ENCODE measurements around the gene LY6G6F.
"Not testable (repeated sequence)": the region's sequence is repeated elsewhere in the genome, so short reads cannot be mapped to it uniquely, and the experiment has no call there.

Gene LY6G6F

DNA sequence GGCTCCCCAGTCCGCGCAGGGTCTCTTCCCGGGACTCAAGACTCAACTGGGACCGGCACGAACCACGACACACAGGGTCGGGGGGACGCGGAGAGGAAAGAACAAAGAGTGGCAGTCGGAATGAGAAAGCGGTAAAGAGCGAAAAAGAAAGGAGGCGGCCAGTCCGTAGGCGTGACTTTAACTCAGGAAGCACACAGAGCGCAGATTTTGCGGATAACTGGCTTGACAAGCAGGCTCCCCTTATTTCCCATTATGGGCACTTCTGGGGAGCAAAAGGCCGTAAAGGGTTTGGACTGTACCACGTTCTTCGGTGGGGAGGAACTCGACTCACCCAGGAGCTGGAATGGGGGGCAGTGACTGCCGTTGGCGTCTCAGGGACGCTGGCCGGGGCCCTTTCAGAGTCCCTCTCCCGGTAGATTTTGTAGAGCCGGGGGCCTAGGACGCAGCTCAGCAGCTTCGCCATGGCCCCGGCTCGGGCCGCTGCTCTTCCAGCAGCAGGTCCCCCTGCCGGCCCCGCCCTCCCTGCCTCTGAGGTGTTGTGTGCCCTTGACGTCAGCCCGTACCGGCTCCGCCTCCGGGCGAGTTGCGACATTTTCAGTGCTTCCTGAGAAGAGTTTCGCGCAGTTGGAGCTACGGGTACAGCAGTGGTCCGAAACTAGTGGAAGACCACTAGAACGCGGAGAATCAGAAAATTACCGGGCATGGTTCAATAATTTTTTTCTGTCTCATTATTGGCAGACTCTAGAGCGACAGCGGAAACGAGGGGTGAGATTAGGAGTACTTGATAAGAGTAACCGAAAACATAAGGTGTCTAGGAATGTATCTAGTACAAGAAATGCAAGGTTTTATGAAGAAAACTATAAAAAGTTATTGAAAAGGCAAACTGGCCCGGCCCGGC is 3.6 kb upstream of the LY6G6F start, which contains the start of gene ABHD16A:
ABHD16A (minus strand) TSS at position 506 of the 898 bp plus-strand sequence; CDS start at position 463, 43 bp downstream.
- DNase-seq (ENCODE audit: low read depth, low spot score): peak; percentile 91

GRCh38 chr6:31705931-31706330 is 735 bp upstream of the LY6G6F start:
- no peak for DNase-seq (ENCODE audit: low read depth, low spot score)

DNA sequence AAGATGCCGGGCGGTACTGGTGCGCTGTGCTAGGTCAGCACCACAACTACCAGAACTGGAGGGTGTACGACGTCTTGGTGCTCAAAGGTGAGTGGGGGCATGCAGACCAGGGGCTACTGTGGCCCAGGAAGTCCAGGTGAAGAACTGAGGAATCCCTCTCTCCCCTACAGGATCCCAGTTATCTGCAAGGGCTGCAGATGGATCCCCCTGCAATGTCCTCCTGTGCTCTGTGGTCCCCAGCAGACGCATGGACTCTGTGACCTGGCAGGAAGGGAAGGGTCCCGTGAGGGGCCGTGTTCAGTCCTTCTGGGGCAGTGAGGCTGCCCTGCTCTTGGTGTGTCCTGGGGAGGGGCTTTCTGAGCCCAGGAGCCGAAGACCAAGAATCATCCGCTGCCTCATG is 1.0 kb downstream of the LY6G6F start:
- no peak for DNase-seq (ENCODE audit: low read depth, low spot score)

DNA sequence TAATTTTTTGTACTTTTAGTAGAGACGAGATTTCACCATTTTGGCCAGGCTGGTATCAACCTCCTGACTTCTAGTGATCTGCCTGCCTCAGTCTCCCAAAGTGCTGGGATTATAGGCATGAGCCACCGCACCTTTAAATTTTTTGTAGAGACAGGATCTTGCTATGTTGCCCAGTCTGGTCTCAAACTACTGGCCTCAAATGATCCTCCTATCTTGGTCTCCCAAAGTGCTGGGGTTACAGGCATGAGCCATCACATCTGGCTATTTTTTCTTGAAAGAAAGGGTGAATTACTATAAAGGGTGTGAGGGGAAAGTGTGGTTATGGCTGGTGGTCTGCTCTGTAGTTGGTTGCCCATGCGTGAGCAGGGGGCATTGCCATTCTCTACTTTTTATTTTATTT is 1.6 kb downstream of the LY6G6F start:
- DNase-seq (ENCODE audit: low read depth, low spot score): no peak

GRCh38 chr6:31709157-31709556 is 2.5 kb downstream of the LY6G6F start:
- DNase-seq (ENCODE audit: low read depth, low spot score): not testable (repeated sequence)

- DNase-seq (ENCODE audit: low read depth, low spot score): no peak
These were observed 4.0 kb downstream of the LY6G6F start for GRCh38 chr6:31710523-31711219.

- no peak for DNase-seq (ENCODE audit: low read depth, low spot score)
These were observed 4.6 kb downstream of the LY6G6F start for GRCh38 chr6:31711233-31711632.

DNA sequence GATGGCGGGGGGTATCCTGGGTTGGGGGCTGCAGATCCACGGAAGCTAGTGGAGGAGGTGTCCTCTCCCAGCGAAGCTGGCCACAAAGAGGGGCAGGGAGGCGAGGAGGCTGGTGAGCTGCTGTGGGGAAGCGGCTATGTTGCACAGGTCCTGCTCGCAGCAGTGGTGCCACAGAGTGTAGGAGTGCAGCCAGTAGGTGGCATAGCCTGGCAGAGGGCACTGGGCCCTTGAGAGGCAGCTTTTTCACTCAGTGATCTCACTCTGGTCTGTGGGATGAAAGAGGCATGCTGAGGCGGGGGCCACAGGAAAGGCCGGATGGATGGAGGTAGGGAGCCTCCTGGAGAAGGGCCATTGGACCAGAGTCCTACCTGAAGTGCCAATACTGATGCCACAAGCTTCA is 5.6 kb downstream of the LY6G6F start:
- no peak for DNase-seq (ENCODE audit: low read depth, low spot score)

DNA sequence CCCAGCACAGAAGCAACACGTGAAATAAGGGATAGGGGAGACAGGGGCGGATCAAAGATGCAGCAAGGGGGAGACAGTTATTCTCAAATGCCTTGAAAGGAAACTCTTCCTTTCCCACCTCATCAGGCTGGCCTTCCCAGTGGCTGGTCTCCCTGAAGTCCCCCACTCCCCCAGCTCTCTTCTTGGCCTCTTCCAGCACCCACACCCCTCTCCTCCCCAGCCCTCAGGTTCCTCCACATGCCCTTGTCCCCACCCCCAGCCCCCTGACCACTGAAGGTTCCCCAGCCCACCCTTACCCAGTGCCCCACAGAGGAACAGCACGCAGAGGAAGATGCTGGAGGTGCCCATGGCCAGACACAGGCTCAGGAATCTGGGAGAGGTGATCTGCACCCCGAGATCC is 6.8 kb downstream of the LY6G6F start:
- no peak for DNase-seq (ENCODE audit: low read depth, low spot score)

- DNase-seq (ENCODE audit: low read depth, low spot score): no peak
These were observed 7.5 kb downstream of the LY6G6F start for GRCh38 chr6:31713991-31714684.

DNA sequence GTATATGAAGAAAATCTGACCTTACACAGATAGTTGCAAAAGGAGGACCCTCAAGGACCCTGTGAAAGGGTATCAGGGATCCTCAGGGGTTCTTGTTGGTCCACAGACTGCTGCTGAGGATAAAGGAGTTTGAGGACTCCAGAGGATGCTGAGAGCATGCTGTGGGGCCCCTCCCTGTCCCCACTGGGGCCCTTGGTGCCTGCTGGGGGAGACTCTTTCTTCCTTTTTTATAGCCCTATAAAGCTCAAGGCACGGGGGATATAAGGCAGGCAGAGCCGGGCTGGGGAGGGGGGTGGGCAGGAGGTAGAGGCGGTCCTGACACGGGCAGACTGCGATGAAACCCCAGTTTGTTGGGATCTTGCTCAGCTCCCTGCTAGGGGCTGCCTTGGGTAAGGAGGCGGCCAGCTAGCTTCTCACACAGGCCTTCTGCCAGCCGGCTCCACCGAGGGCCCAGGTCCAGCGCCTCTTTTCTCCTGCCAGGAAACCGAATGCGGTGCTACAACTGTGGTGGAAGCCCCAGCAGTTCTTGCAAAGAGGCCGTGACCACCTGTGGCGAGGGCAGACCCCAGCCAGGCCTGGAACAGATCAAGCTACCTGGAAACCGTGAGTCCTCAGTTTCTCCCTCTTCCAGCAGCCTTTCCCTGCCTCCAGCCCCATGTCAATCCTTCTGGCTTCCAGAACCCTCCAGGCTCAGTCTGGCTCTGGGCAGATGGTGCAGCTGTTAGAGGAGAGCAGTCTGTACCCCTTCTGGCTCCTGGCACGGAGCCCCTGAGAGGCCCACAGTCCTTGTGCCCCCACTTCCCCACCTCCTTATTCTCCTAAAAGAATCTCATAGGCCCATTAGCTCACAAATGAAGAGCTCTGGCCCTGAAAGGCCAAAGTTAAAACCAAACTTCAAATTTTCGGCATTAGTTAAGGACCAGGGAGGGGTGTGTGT is 8.6 kb downstream of the LY6G6F start, which contains the start of gene LY6G6D:
LY6G6D (plus strand) TSS at position 327 of the 937 bp plus-strand sequence; CDS start at position 335, 8 bp downstream.
- DNase-seq (ENCODE audit: low read depth, low spot score): no peak

- DNase-seq (ENCODE audit: low read depth, low spot score): no peak
These were observed 11.0 kb downstream of the LY6G6F start for GRCh38 chr6:31717499-31718222.

GRCh38 chr6:31718265-31718664 is 11.6 kb downstream of the LY6G6F start:
- DNase-seq (ENCODE audit: low read depth, low spot score): no peak

DNA sequence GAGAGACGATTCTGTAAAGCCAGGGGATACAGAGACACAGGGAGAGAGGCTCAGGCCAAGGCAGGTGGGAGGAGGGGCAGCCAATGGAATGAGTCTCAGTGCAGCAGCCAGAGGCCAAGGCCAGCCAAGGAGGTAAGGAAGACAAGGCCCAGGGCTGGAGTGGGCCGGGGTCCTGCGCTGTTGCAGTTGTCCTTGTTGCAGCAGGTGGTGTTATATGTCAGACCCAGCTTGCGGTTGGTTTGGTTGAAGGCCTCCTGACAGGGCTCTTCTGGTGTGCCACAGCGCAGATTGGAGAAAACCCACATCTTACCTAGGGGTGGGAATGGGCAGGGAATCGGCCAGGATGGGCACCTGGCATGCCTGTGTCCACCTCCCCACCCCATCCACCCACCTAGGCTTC is 12.3 kb downstream of the LY6G6F start:
- DNase-seq (ENCODE audit: low read depth, low spot score): no peak

GRCh38 chr6:31720196-31720770 is 13.6 kb downstream of the LY6G6F start:
- DNase-seq (ENCODE audit: low read depth, low spot score): no peak

DNA sequence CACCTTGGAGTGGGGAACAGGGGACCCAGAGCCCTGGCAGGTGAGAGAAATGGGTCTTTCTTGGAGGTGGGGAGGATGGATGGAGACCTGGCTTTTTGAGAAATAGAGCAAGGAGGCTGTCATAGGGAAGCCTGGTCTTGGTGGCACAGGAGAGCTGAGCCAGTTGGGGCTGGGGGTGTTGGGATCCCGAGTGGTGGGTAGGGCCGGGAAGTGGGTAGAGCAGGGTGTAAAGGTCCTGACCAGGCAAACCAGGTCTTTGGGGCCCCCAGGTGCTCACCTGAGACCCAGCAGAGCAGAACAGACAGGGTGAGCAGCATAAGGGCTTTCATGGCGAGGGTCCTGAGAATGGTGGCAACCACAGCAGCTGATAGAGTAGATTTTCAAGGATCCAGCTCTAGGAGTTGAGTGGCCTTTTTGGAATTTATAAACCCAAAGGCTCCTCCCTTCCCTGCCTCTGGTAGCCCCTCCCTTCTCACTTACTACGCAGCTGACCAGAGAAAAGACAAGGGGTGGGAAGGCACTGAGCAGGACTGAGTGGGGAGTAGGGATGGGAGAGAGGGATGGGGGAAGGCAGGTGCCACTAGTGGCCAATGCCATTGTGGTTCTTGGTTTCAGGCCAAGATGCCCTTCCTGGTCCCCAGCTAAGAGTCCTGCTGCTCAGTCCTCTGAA is 14.8 kb downstream of the LY6G6F start, which contains the start of gene LY6G6C:
LY6G6C (minus strand) TSS at position 396 of the 670 bp plus-strand sequence; CDS start at position 329, 67 bp downstream.
- no peak for DNase-seq (ENCODE audit: low read depth, low spot score)

GRCh38 chr6:31722173-31722572 is 15.5 kb downstream of the LY6G6F start:
- no peak for DNase-seq (ENCODE audit: low read depth, low spot score)

DNA sequence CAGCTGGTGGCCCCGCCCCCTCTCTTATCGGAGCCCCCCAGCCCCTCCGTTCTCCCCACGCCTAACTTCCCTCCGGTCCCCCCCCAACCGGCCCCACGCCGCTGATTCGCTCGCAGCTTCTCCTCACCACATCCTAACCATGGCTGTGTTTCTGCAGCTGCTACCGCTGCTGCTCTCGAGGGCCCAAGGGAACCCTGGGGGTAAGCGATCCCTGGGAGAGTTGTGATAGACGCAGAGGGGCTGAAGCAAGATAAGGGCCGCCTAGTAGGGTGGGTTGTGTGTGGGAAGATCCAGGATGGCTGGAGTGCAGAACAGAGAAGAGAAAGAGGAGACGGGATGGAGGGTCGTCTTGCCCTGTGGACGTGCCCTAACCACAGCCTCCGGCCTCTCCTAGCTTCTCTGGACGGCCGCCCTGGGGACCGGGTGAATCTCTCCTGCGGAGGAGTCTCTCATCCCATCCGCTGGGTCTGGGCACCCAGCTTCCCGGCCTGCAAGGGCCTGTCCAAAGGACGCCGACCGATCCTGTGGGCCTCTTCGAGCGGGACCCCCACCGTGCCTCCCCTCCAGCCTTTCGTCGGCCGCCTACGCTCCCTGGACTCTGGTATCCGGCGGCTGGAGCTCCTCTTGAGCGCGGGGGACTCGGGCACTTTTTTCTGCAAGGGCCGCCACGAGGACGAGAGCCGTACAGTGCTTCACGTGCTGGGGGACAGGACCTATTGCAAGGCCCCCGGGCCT is 16.7 kb downstream of the LY6G6F start, which contains the start of gene MPIG6B:
MPIG6B (plus strand) TSS at position 129 of the 735 bp plus-strand sequence; CDS start at position 140, 11 bp downstream.
- no peak for DNase-seq (ENCODE audit: low read depth, low spot score)
